OCI-LY7 (cell line): ENCODE data around the gene C1QL2. TPM values are rescaled to one million over a fixed set of nuclear protein-coding genes. Genes with fewer than 3 reads are reported as not detected.

Experiments
- Bru-seq: library from RNA; stranded (reverse); fragments of 400-500 nt; gene quantifications from one replicate; lab custom pipeline; 2021; lab: Mats Ljungman, UMichigan
- BruChase-seq, 2 experiments: library from RNA; stranded (reverse); fragments of 400-500 nt; gene quantifications; one replicate each; lab custom pipeline; 2021; lab: Mats Ljungman, UMichigan
- BruUV-seq: library from RNA; stranded (reverse); fragments of 400-500 nt; replicated peaks from 2 replicates; lab custom pipeline; 2021; lab: Mats Ljungman, UMichigan
- CTCF ChIA-PET: fragments of 300-600 bp; sonication (Branson Sonifier 250); formaldehyde crosslinking; loops from one replicate; lab custom pipeline; 2022; ENCODE audit warnings: antibody characterized with exemption; ENCODE audit not compliant: unreplicated experiment; lab: Charles Lee
- POLR2A ChIA-PET: fragments of 300-600 bp; sonication (Branson Sonifier 250); formaldehyde crosslinking; loops from one replicate; lab custom pipeline; 2022; ENCODE audit warnings: antibody characterized with exemption; lab: Charles Lee
- DNase-seq: peaks from one replicate; pipeline ENCODE4 v3.0.0-alpha.2; 2015; ENCODE audit warnings: low spot score
- H2AFZ ChIP-seq: fragments of 200-600 bp; sonication (generic), shearing (Covaris generic); 2 replicates; pipeline ENCODE4 v1.6.1; 2014; ENCODE audit warnings: mild to moderate bottlenecking, antibody characterized with exemption, low read length, moderate library complexity
- H3K27ac ChIP-seq: fragments of 200-600 bp; sonication (generic); 2 replicates; pipeline ENCODE4 v1.5.1; 2014; ENCODE audit warnings: mixed run types, low read depth, mild to moderate bottlenecking, moderate library complexity, low read length, inconsistent platforms; ENCODE audit not compliant: poor library complexity, severe bottlenecking
- H3K36me3 ChIP-seq: fragments of 200-600 bp; sonication (generic); 2 replicates; pipeline ENCODE4 v1.6.1; 2014; ENCODE audit warnings: mild to moderate bottlenecking, antibody characterized with exemption, low read length, moderate library complexity, mixed read lengths; ENCODE audit not compliant: insufficient read depth
- H3K4me1 ChIP-seq: fragments of 200-600 bp; sonication (generic); 2 replicates; pipeline ENCODE4 v1.5.1; 2014; ENCODE audit warnings: mild to moderate bottlenecking, low read length; ENCODE audit not compliant: insufficient read depth, poor library complexity, severe bottlenecking
- H3K4me2 ChIP-seq: fragments of 200-600 bp; sonication (generic); 2 replicates; pipeline ENCODE4 v1.6.1; 2014; ENCODE audit warnings: mild to moderate bottlenecking, low read length
- H3K4me3 ChIP-seq: fragments of 200-600 bp; sonication (generic); 2 replicates; pipeline ENCODE4 v1.5.1; 2014; ENCODE audit warnings: mild to moderate bottlenecking, low read depth, low read length; ENCODE audit not compliant: poor library complexity, severe bottlenecking
- H3K79me2 ChIP-seq: fragments of 200-600 bp; sonication (generic); 2 replicates; pipeline ENCODE4 v1.6.1; 2016; ENCODE audit warnings: low read depth, mild to moderate bottlenecking, low read length, moderate library complexity, mixed read lengths; ENCODE audit not compliant: insufficient read depth
- H3K9me2 ChIP-seq: fragments of 200-600 bp; sonication (generic); 2 replicates; pipeline ENCODE4 v1.6.1; 2016; ENCODE audit warnings: mild to moderate bottlenecking, low read length, mixed read lengths; ENCODE audit not compliant: insufficient read depth
- H3K9me3 ChIP-seq: fragments of 200-600 bp; sonication (generic); 2 replicates; pipeline ENCODE4 v1.6.1; 2014; ENCODE audit warnings: mild to moderate bottlenecking, mixed run types, low read length, mixed read lengths
- H4K20me1 ChIP-seq: fragments of 200-600 bp; sonication (generic); 2 replicates; pipeline ENCODE4 v1.6.1; 2014; ENCODE audit warnings: mild to moderate bottlenecking, antibody characterized with exemption, low read length, moderate library complexity, mixed read lengths; ENCODE audit not compliant: insufficient read depth
- CTCF ChIP-seq: fragments of 200-600 bp; sonication (generic); conservative IDR thresholded peaks from 2 replicates; pipeline ENCODE4 v1.5.1; 2014; ENCODE audit warnings: mild to moderate bottlenecking, antibody characterized with exemption, low read length, moderate library complexity, mixed read lengths
- EZH2phosphoT487 ChIP-seq: fragments of 200-600 bp; sonication (generic); IDR thresholded peaks from 2 replicates; pipeline ENCODE4 v1.6.1; 2018; ENCODE audit warnings: low read depth, borderline replicate concordance, mild to moderate bottlenecking, mixed run types, antibody characterized with exemption, low read length, moderate library complexity, mixed read lengths
- intact Hi-C: fragments of 100-400 bp; cut with micrococcal nuclease; formaldehyde crosslinking; loops from one replicate; pipeline ENCODE4 v1.10.0; 2022; ENCODE audit not compliant: unreplicated experiment
- long read RNA-seq: library from polyadenylated mRNA; stranded (forward); transcript quantifications from one replicate; pipeline ENCODE4 v2.0.0, GENCODE V29; 2022
- total RNA-seq, 2 experiments: library from RNA; depleted of rRNA in 1 of 2; stranded (reverse); fragments of >200 nt in 1 of 2; shearing (Covaris generic) in 1 of 2; gene quantifications; 2 replicates each; pipeline ENCODE4 v1.2.3, GENCODE V29; 2014 to 2022

The C1QL2 gene
- not detected in 2 replicates for total RNA-seq (2014; rRNA removed; shearing (Covaris generic))
- not detected in 2 replicates for total RNA-seq (2022)
- not detected for Bru-seq, nascent RNA
- not detected for BruChase-seq, experiment 1, labeled RNA remaining after a 6-hour chase
- BruChase-seq, experiment 2, labeled RNA remaining after a 2-hour chase: not detected
- long read RNA-seq: 0 reads

GRCh38 chr2:119158563-119159347 lies at the start of gene C1QL2:
TSS of gene C1QL2 (minus strand) at chr2:119158751. CDS start at chr2:119158269, 482 bp downstream.
- H3K4me1 ChIP-seq: no peaks in the 10 kb centered on the region
- no peak for DNase-seq
- no TSS peak for BruUV-seq
- H3K4me3 ChIP-seq: no peak within 1 kb of the TSS
- H4K20me1 ChIP-seq: no peaks in the 10 kb centered on the region
- no peaks in the 10 kb centered on the region for H3K9me2 ChIP-seq
- no peak within 1 kb of the TSS for H3K27ac ChIP-seq
- no peaks in the 10 kb centered on the region for H3K36me3 ChIP-seq
- H3K4me2 ChIP-seq: no peak within 1 kb of the TSS
- intact Hi-C loops: no loop called here
- TF ChIP-seq CTCF: no peak
- no peak for TF ChIP-seq EZH2phosphoT487
- no peak within 1 kb of the TSS for H2AFZ ChIP-seq
- H3K9me3 ChIP-seq: no peaks in the 10 kb centered on the region
- H3K79me2 ChIP-seq: no peaks in the 10 kb centered on the region
- POLR2A ChIA-PET: no interaction called here
- CTCF ChIA-PET: no interaction called here

- no peak overlapping the region for H3K27ac ChIP-seq
- H3K4me3 ChIP-seq: no peak overlapping the region
- no peaks in the 10 kb centered on the region for H3K79me2 ChIP-seq
- no peak for TF ChIP-seq CTCF
- TF ChIP-seq EZH2phosphoT487: no peak
- no peak overlapping the region for H2AFZ ChIP-seq
- DNase-seq: no peak
- no TSS peak for BruUV-seq
- CTCF ChIA-PET: no interaction called here
- POLR2A ChIA-PET: no interaction called here
- intact Hi-C loops: no loop called here
- no peaks in the 10 kb centered on the region for H3K9me3 ChIP-seq
- no peak overlapping the region for H3K4me2 ChIP-seq
- no peaks in the 10 kb centered on the region for H4K20me1 ChIP-seq
- no peaks in the 10 kb centered on the region for H3K36me3 ChIP-seq
- H3K9me2 ChIP-seq: no peaks in the 10 kb centered on the region
- H3K4me1 ChIP-seq: peaks cover 9% of the 10 kb centered on the region
These were observed 48.9 kb upstream of the C1QL2 start for GRCh38 chr2:119207447-119207846.

GRCh38 chr2:119206201-119206600 lies 47.6 kb upstream of the C1QL2 start:
- H3K36me3 ChIP-seq: no peaks in the 10 kb centered on the region
- intact Hi-C loops: no loop called here
- H3K4me3 ChIP-seq: no peak overlapping the region
- TF ChIP-seq CTCF (no peak), EZH2phosphoT487 (no peak)
- no peaks in the 10 kb centered on the region for H3K9me3 ChIP-seq
- H2AFZ ChIP-seq: no peak overlapping the region
- H3K27ac ChIP-seq: no peak overlapping the region
- H3K9me2 ChIP-seq: no peaks in the 10 kb centered on the region
- POLR2A ChIA-PET: no interaction called here
- BruUV-seq: no TSS peak
- H3K4me2 ChIP-seq: no peak overlapping the region
- H3K79me2 ChIP-seq: no peaks in the 10 kb centered on the region
- H3K4me1 ChIP-seq: peaks cover 9% of the 10 kb centered on the region
- no peak for DNase-seq
- CTCF ChIA-PET: interaction anchor here (0.5 kb wide), 1 partner anchor 106 kb away, joined by 3 read pairs; no protein-coding TSS in a partner anchor
- H4K20me1 ChIP-seq: no peaks in the 10 kb centered on the region
